G401.6 (cell line): Measurements from ENCODE around the gene MIB1.
A peak's percentile ranks its signal among the peaks of the same experiment; 100 is the strongest.
"Not testable (repeated sequence)": the region's sequence is repeated elsewhere in the genome, so short reads cannot be mapped to it uniquely, and the experiment has no call there.

Experiments
- FAIRE-seq: peaks from 2 replicates; lab custom pipeline; 2012; peaks lifted over from hg19 to GRCh38; lab: Jason Lieb, UNC

The MIB1 gene

GRCh38 chr18:21740538-21741311 is at the start of gene MIB1:
TSS of gene MIB1 (plus strand) at chr18:21740792. CDS start at chr18:21741584, 792 bp downstream.
- peak; percentile 99 for FAIRE-seq

- FAIRE-seq: no peak
These were observed 47.3 kb upstream of the MIB1 start for GRCh38 chr18:21693322-21693721.

GRCh38 chr18:21700528-21701075 is 40.0 kb upstream of the MIB1 start:
- FAIRE-seq: no peak

- no peak for FAIRE-seq
These were observed 39.0 kb upstream of the MIB1 start for GRCh38 chr18:21701621-21702020.

- no peak for FAIRE-seq
These were observed 38.0 kb upstream of the MIB1 start for GRCh38 chr18:21702602-21703001.

- FAIRE-seq: no peak
These were observed 37.3 kb upstream of the MIB1 start for GRCh38 chr18:21703241-21703820.

- peak; percentile 36 for FAIRE-seq
These were observed 35.8 kb upstream of the MIB1 start, which contains the start of gene ABHD3 for GRCh38 chr18:21704603-21705364. TSS of gene ABHD3 (minus strand) at chr18:21704774. CDS start at chr18:21704665, 109 bp downstream.

- FAIRE-seq: no peak
These were observed 34.2 kb upstream of the MIB1 start for GRCh38 chr18:21706386-21706865.

GRCh38 chr18:21707130-21707529 is 33.5 kb upstream of the MIB1 start:
- FAIRE-seq: not testable (repeated sequence)

GRCh38 chr18:21714474-21714873 is 26.1 kb upstream of the MIB1 start:
- no peak for FAIRE-seq

GRCh38 chr18:21722687-21723086 is 17.9 kb upstream of the MIB1 start:
- FAIRE-seq: no peak

GRCh38 chr18:21725201-21725600 is 15.4 kb upstream of the MIB1 start:
- FAIRE-seq: no peak

GRCh38 chr18:21727702-21728101 is 12.9 kb upstream of the MIB1 start:
- no peak for FAIRE-seq

- FAIRE-seq: no peak
These were observed 7.6 kb upstream of the MIB1 start for GRCh38 chr18:21733011-21733410.

- FAIRE-seq: no peak
These were observed 5.1 kb upstream of the MIB1 start for GRCh38 chr18:21735452-21736015.

- not testable (repeated sequence) for FAIRE-seq
These were observed 3.7 kb upstream of the MIB1 start for GRCh38 chr18:21736926-21737325.

GRCh38 chr18:21739604-21740537 is 721 bp upstream of the MIB1 start:
- FAIRE-seq: no peak

- no peak for FAIRE-seq
These were observed 645 bp downstream of the MIB1 start for GRCh38 chr18:21741312-21741561.

GRCh38 chr18:21741562-21742314 is 1.1 kb downstream of the MIB1 start:
- no peak for FAIRE-seq

- no peak for FAIRE-seq
These were observed 1.7 kb downstream of the MIB1 start for GRCh38 chr18:21742315-21742687.
